GM12878 (cell line): ENCODE results near the gene IQSEC2. TPM values are rescaled to one million over a fixed set of nuclear protein-coding genes. Genes with fewer than 3 reads are reported as not detected.

ENCODE experiments used
- ATAC-seq: fragments of 200-7000 bp; cut with Tn5 transposase; 3 replicates; pipeline ENCODE4 v1.9.1; 2020; ENCODE audit warnings: mild to moderate bottlenecking, moderate library complexity
- BruUV-seq: library from RNA; stranded (reverse); fragments of 400-500 nt; replicated peaks from 2 replicates; lab custom pipeline; 2021; lab: Mats Ljungman, UMichigan
- CTCF ChIA-PET: fragments of 300-600 bp; sonication (Branson Sonifier 250); formaldehyde crosslinking; extraction: SDS; loops from one replicate; lab custom pipeline; 2021; ENCODE audit warnings: inconsistent platforms; lab: Yijun Ruan, JAX
- POLR2A ChIA-PET: fragments of 350-600 bp; formaldehyde crosslinking; extraction: SDS; loops from one replicate; lab custom pipeline; 2021; ENCODE audit warnings: inconsistent platforms; lab: Charles Lee
- RAD21 ChIA-PET: fragments of 300-600 bp; sonication (Branson Sonifier 250); formaldehyde crosslinking; loops from one replicate; lab custom pipeline; 2023; ENCODE audit warnings: antibody characterized with exemption; ENCODE audit not compliant: unreplicated experiment; lab: Charles Lee
- SMC1A ChIA-PET: fragments of 300-600 bp; sonication (Branson Sonifier 250); formaldehyde crosslinking; loops from one replicate; lab custom pipeline; 2023; ENCODE audit not compliant: unreplicated experiment, uncharacterized antibody; lab: Charles Lee
- DNase-seq: peaks from one replicate; pipeline ENCODE4 v3.0.0-alpha.2; 2011; ENCODE audit warnings: low read depth, low spot score
- FAIRE-seq: peaks from 3 replicates; lab custom pipeline; 2011; peaks lifted over from hg19 to GRCh38; lab: Jason Lieb, UNC
- H2AFZ ChIP-seq: 2 replicates; pipeline ENCODE4 v1.6.0; 2011; ENCODE audit warnings: low read depth, low read length, control low read depth; ENCODE audit not compliant: control insufficient read depth
- H3K27ac ChIP-seq: 2 replicates; pipeline ENCODE4 v1.5.1; 2011; ENCODE audit warnings: control low read depth; ENCODE audit not compliant: control insufficient read depth, insufficient read depth
- H3K27me3 ChIP-seq, 2 experiments: replicated peaks in 1 of 2; 2 replicates each; pipeline versions ENCODE4 v1.6.0 to v1.6.1; 2011; ENCODE audit warnings: low read length in 1 of 2; ENCODE audit not compliant: control insufficient read depth in 2 of 2, insufficient read depth in 2 of 2
- H3K36me3 ChIP-seq, 2 experiments: 2 replicates each; pipeline ENCODE4 v1.5.1; 2011; ENCODE audit warnings: low read length in 1 of 2; ENCODE audit not compliant: control insufficient read depth in 2 of 2, insufficient read depth in 2 of 2
- H3K4me1 ChIP-seq: 2 replicates; pipeline ENCODE4 v1.6.1; 2011; ENCODE audit warnings: mild to moderate bottlenecking, low read length, moderate library complexity, mixed read lengths; ENCODE audit not compliant: control insufficient read depth, insufficient read depth
- H3K4me2 ChIP-seq: 2 replicates; pipeline ENCODE4 v1.6.0; 2011; ENCODE audit warnings: control low read depth; ENCODE audit not compliant: control insufficient read depth, insufficient read depth
- H3K4me3 ChIP-seq: fragments of 200-600 bp; sonication (generic); 2 replicates; pipeline ENCODE4 v1.5.1; 2016
- H3K79me2 ChIP-seq: 2 replicates; pipeline ENCODE4 v1.6.0; 2011; ENCODE audit warnings: low read length; ENCODE audit not compliant: control insufficient read depth, insufficient read depth
- H3K9ac ChIP-seq: 2 replicates; pipeline ENCODE4 v1.8.0; 2011; ENCODE audit warnings: low read length, control low read depth, mixed read lengths; ENCODE audit not compliant: control insufficient read depth, insufficient read depth
- H3K9me3 ChIP-seq: replicated peaks from 3 replicates; pipeline ENCODE4 v1.5.1; 2011; ENCODE audit warnings: mild to moderate bottlenecking, low read length; ENCODE audit not compliant: control insufficient read depth, insufficient read depth
- H4K20me1 ChIP-seq: 2 replicates; pipeline ENCODE4 v1.6.0; 2011; ENCODE audit not compliant: control insufficient read depth, insufficient read depth
- BHLHE40 ChIP-seq, 2 experiments: fragments of 450-650 bp in 1 of 2; IDR thresholded peaks; 2 replicates each; pipeline ENCODE4 v1.6.1; 2011 to 2017; ENCODE audit warnings: low read depth in 2 of 2, borderline replicate concordance in 1 of 2, improper control_type of control experiment in 1 of 2, low read length in 1 of 2, mild to moderate bottlenecking in 1 of 2
- GATAD2B ChIP-seq: fragments of 450-650 bp; conservative IDR thresholded peaks from 2 replicates; pipeline ENCODE4 v1.6.1; 2017; ENCODE audit warnings: low read depth, mild to moderate bottlenecking, moderate library complexity
- JUNB ChIP-seq: IDR thresholded peaks from 2 replicates; pipeline ENCODE4 v1.6.1; 2016; ENCODE audit warnings: antibody characterized with exemption, mild to moderate bottlenecking
- MEF2B ChIP-seq: fragments of 450-650 bp; IDR thresholded peaks from 2 replicates; pipeline ENCODE4 v1.6.1; 2018; ENCODE audit warnings: mild to moderate bottlenecking, moderate library complexity; ENCODE audit not compliant: partially characterized antibody, poor library complexity, severe bottlenecking
- PAX5 ChIP-seq: IDR thresholded peaks from 2 replicates; pipeline ENCODE4 v1.6.1; 2011; ENCODE audit warnings: low read depth, low read length, borderline replicate concordance
- RBBP5 ChIP-seq: fragments of 200-600 bp; sonication (generic); conservative IDR thresholded peaks from 2 replicates; pipeline ENCODE4 v1.6.1; 2016
- TCF3 ChIP-seq: IDR thresholded peaks from 2 replicates; pipeline ENCODE4 v1.6.1; 2012; ENCODE audit warnings: low read depth, mild to moderate bottlenecking, low read length, borderline replicate concordance; ENCODE audit not compliant: insufficient read depth
- WGBS: methylation state at CpG from one replicate; pipeline ENCODE4 v1.1.6; 2016; ENCODE audit warnings: low lambda C conversion rate; ENCODE audit not compliant: insufficient replicate concordance, insufficient coverage; ENCODE audit errors: missing lambda C conversion rate; 5-methylcytosine and 5-hydroxymethylcytosine counted together
- in situ Hi-C: fragments of 300-500 bp; cut with MboI; formaldehyde crosslinking; loops from 9 replicates; pipeline ENCODE4 v1.14.3; 2018; ENCODE audit warnings: mixed read lengths
- intact Hi-C: fragments of 100-400 bp; cut with micrococcal nuclease; formaldehyde crosslinking; loops from one replicate; pipeline ENCODE4 v1.14.2; 2022; ENCODE audit not compliant: unreplicated experiment
- polyA plus RNA-seq, 11 experiments: library from polyadenylated mRNA; depleted of rRNA in 4 of 11; unstranded in 6 of 11; stranded (reverse) in 5 of 11; fragments of >200 nt; fragmentation: Nextera tagmentation in 4 of 11; fragmentation: Illumina TruSeq in 1 of 11; extraction: Ambion mirVana in 4 of 11; extraction: Trizol in 1 of 11; gene quantifications; 1 replicate in 1 of 11; 2 replicates in 10 of 11; pipeline versions ENCODE4 v1.2.1 to v1.2.3, GENCODE V29; 2011 to 2016; ENCODE audit warnings: inconsistent platforms in 2 of 11, missing spikeins in 2 of 11, low read depth in 1 of 11
- total RNA-seq, 4 experiments: library from RNA; depleted of rRNA in 3 of 4; stranded (reverse); fragments of >200 nt in 3 of 4; fragmentation: Illumina TruSeq in 1 of 4; extraction: Trizol in 1 of 4; gene quantifications; 2 replicates each; pipeline versions ENCODE4 v1.2.1 to v1.2.3, GENCODE V29; 2013 to 2021
- TF ChIP-seq, protein P1 (sequence below): fragments of 450-650 bp; IDR thresholded peaks from 2 replicates; pipeline ENCODE4 v1.6.1; 2017; ENCODE audit warnings: antibody characterized with exemption, mild to moderate bottlenecking, moderate library complexity

The IQSEC2 gene
- total and polyA plus RNA-seq, 10 of the 15 experiments (the other 5 are each of a cell fraction or from before 2014, with no cell fraction given) = 0.01 to 0.23 (median 0.04) TPM; not detected in 3

GRCh38 chrX:53316111-53316859 is 34.9 kb upstream of the IQSEC2 start:
- Histone ChIP-seq H3K4me2 (no peak overlapping the region), H3K4me1 (peaks cover 3% of the 10 kb centered on the region; the same call in 1 of the 2 replicates), H3K4me3 (no peak overlapping the region), H3K9ac (no peak overlapping the region), H2AFZ (no peak overlapping the region), H3K27me3 (peaks cover 8 to 11% of the 10 kb centered on the region in 2 experiments), H4K20me1 (no peaks in the 10 kb centered on the region), H3K9me3 (no peaks in the 10 kb centered on the region), H3K79me2 (no peaks in the 10 kb centered on the region), H3K36me3 (no peaks in the 10 kb centered on the region), H3K27ac (no peak overlapping the region)
- WGBS = 37% methylated on average over 15 of the region's 15 CpGs
- in situ Hi-C loops (no loop called here), intact Hi-C loops (loop anchor here (10.0 kb wide), 2 partner anchors 519 to 1749 kb away; no protein-coding TSS in a partner anchor)
- RAD21 ChIA-PET = interaction anchor here (0.8 to 3.3 kb wide), 6 partner anchors 107 to 165 kb away, joined by 3 to 32 read pairs (median 10); partner anchors contain the start of genes RIBC1 and SMC1A
- TF ChIP-seq PAX5 (no peak), GATAD2B (no peak), RBBP5 (no peak), TCF3 (no peak), MEF2B (no peak), BHLHE40 (IDR thresholded peaks at IDR 0.05; ENCODE audit: borderline replicate concordance in 1 of 2, low read depth in 2 of 2, low read length in 1 of 2) (no peak), JUNB (no peak)
- TF ChIP-seq, protein P1, sequence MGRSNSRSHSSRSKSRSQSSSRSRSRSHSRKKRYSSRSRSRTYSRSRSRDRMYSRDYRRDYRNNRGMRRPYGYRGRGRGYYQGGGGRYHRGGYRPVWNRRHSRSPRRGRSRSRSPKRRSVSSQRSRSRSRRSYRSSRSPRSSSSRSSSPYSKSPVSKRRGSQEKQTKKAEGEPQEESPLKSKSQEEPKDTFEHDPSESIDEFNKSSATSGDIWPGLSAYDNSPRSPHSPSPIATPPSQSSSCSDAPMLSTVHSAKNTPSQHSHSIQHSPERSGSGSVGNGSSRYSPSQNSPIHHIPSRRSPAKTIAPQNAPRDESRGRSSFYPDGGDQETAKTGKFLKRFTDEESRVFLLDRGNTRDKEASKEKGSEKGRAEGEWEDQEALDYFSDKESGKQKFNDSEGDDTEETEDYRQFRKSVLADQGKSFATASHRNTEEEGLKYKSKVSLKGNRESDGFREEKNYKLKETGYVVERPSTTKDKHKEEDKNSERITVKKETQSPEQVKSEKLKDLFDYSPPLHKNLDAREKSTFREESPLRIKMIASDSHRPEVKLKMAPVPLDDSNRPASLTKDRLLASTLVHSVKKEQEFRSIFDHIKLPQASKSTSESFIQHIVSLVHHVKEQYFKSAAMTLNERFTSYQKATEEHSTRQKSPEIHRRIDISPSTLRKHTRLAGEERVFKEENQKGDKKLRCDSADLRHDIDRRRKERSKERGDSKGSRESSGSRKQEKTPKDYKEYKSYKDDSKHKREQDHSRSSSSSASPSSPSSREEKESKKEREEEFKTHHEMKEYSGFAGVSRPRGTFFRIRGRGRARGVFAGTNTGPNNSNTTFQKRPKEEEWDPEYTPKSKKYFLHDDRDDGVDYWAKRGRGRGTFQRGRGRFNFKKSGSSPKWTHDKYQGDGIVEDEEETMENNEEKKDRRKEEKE = no peak
- SMC1A ChIA-PET = interaction anchor here (0.6 to 2.9 kb wide), 3 partner anchors 119 to 1262 kb away, joined by 3 to 22 read pairs (median 10); partner anchors contain the start of gene HSD17B10
- no peak for FAIRE-seq
- ATAC-seq = no peak
- DNase-seq = no peak
- no TSS peak for BruUV-seq
- POLR2A ChIA-PET = interaction anchor here (0.6 kb wide), 1 partner anchor 495 kb away, joined by 4 read pairs; no protein-coding TSS in a partner anchor
- CTCF ChIA-PET = interaction anchor here (0.6 to 9.2 kb wide), 23 partner anchors 7 to 1741 kb away, joined by 3 to 122 read pairs (median 5); partner anchors contain the start of genes HSD17B10, KDM5C, RIBC1 and SMC1A
